GM23338 (cell line): Measurements from ENCODE around the gene RNGTT. TPM values are rescaled to one million over a fixed set of nuclear protein-coding genes. Genes with fewer than 3 reads are reported as not detected.

Source experiments
- ATAC-seq: fragments of 200-7000 bp; cut with Tn5 transposase; 3 replicates; pipeline ENCODE4 v1.9.1; 2020
- DNase-seq: peaks from one replicate; pipeline ENCODE4 v3.0.0-alpha.2; 2015; ENCODE audit warnings: low spot score
- H2AFZ ChIP-seq: fragments of 200-600 bp; sonication (generic); 2 replicates; pipeline ENCODE4 v1.8.0; 2016; ENCODE audit warnings: antibody characterized with exemption, mild to moderate bottlenecking, moderate library complexity
- H3F3A ChIP-seq: fragments of 200-600 bp; sonication (generic); replicated peaks from 2 replicates; pipeline ENCODE4 v1.8.0; 2017; ENCODE audit warnings: antibody characterized with exemption, mixed run types, low read depth
- H3K27ac ChIP-seq: fragments of 200-600 bp; sonication (generic); 2 replicates; pipeline ENCODE4 v1.6.1; 2016; ENCODE audit warnings: low read depth
- H3K27me3 ChIP-seq: fragments of 200-600 bp; sonication (generic); 2 replicates; pipeline ENCODE4 v1.8.0; 2016; ENCODE audit warnings: mild to moderate bottlenecking, mixed run types, moderate library complexity; ENCODE audit not compliant: insufficient read depth
- H3K36me3 ChIP-seq: fragments of 200-600 bp; sonication (generic); 2 replicates; pipeline ENCODE4 v1.8.0; 2016; ENCODE audit warnings: mild to moderate bottlenecking; ENCODE audit not compliant: insufficient read depth
- H3K4me1 ChIP-seq: fragments of 200-600 bp; sonication (generic); 2 replicates; pipeline ENCODE4 v1.8.0; 2016; ENCODE audit warnings: mild to moderate bottlenecking, moderate library complexity; ENCODE audit not compliant: insufficient read depth
- H3K4me2 ChIP-seq: fragments of 200-600 bp; sonication (generic); 2 replicates; pipeline ENCODE4 v1.7.1; 2017; ENCODE audit warnings: mixed run types
- H3K4me3 ChIP-seq: fragments of 200-600 bp; sonication (generic); 2 replicates; pipeline ENCODE4 v1.6.1; 2016; ENCODE audit warnings: mixed run types
- H3K79me2 ChIP-seq: fragments of 200-600 bp; sonication (generic); replicated peaks from 2 replicates; pipeline ENCODE4 v1.8.0; 2017; ENCODE audit warnings: mild to moderate bottlenecking; ENCODE audit not compliant: insufficient read depth
- H3K9me2 ChIP-seq: fragments of 200-600 bp; sonication (generic); 2 replicates; pipeline ENCODE4 v1.8.0; 2017; ENCODE audit not compliant: insufficient read depth
- H4K20me1 ChIP-seq: fragments of 200-600 bp; sonication (generic); replicated peaks from 2 replicates; pipeline ENCODE4 v1.8.0; 2017; ENCODE audit warnings: mild to moderate bottlenecking; ENCODE audit not compliant: insufficient read depth
- H3K27ac Mint-ChIP-seq: 2 replicates; pipeline ENCODE4 v1.8.0; 2020; ENCODE audit warnings: inconsistent platforms, mild to moderate bottlenecking, moderate library complexity, mixed read lengths
- H3K27me3 Mint-ChIP-seq: 3 replicates; pipeline ENCODE4 v1.8.0; 2022; ENCODE audit warnings: low read depth, mild to moderate bottlenecking, moderate library complexity, mixed read lengths, inconsistent platforms; ENCODE audit not compliant: insufficient read depth, poor library complexity
- H3K36me3 Mint-ChIP-seq: 3 replicates; pipeline ENCODE4 v1.8.0; 2021; ENCODE audit warnings: low read depth, mild to moderate bottlenecking, inconsistent platforms, moderate library complexity, mixed read lengths
- H3K4me1 Mint-ChIP-seq: 3 replicates; pipeline ENCODE4 v1.8.0; 2020; ENCODE audit warnings: mild to moderate bottlenecking, inconsistent platforms, mixed read lengths
- H3K4me3 Mint-ChIP-seq: 3 replicates; pipeline ENCODE4 v1.8.0; 2021; ENCODE audit warnings: moderate library complexity, mild to moderate bottlenecking, inconsistent platforms, mixed read lengths
- H3K9me3 Mint-ChIP-seq: 3 replicates; pipeline ENCODE4 v1.8.0; 2020; ENCODE audit warnings: moderate library complexity, mild to moderate bottlenecking, inconsistent platforms, mixed read lengths
- CREB1 ChIP-seq: fragments of 250-450 bp; sonication (Bioruptor Pico); IDR thresholded peaks from 2 replicates; pipeline ENCODE4 v1.5.0; 2020; ENCODE audit warnings: low read depth, mild to moderate bottlenecking, moderate library complexity
- CTCF ChIP-seq, 2 experiments: fragments of 200-600 bp in 1 of 2; sonication (generic) in 1 of 2; conservative IDR thresholded peaks; 2 replicates each; pipeline versions ENCODE4 v1.5.1 to v1.6.1; 2016 to 2017; ENCODE audit warnings: antibody characterized with exemption in 2 of 2, low read depth in 2 of 2, mild to moderate bottlenecking in 2 of 2, moderate library complexity in 1 of 2
- ETS1 ChIP-seq: IDR thresholded peaks from 2 replicates; pipeline ENCODE4 v1.6.1; 2016; ENCODE audit warnings: antibody characterized with exemption
- EZH2 ChIP-seq: fragments of 200-600 bp; sonication (generic); IDR thresholded peaks from one replicate; pipeline ENCODE4 v1.8.0; 2017; ENCODE audit warnings: antibody characterized with exemption, mild to moderate bottlenecking, low read depth; ENCODE audit not compliant: unreplicated experiment
- EZH2phosphoT487 ChIP-seq: fragments of 200-600 bp; sonication (generic); IDR thresholded peaks from one replicate; pipeline ENCODE4 v1.8.1; 2018; ENCODE audit warnings: antibody characterized with exemption; ENCODE audit not compliant: unreplicated experiment
- JUNB ChIP-seq: IDR thresholded peaks from one replicate; pipeline ENCODE4 v1.6.1; 2016; ENCODE audit warnings: antibody characterized with exemption; ENCODE audit not compliant: unreplicated experiment
- NANOG ChIP-seq: IDR thresholded peaks from 2 replicates; pipeline ENCODE4 v1.6.1; 2016; ENCODE audit warnings: antibody characterized with exemption, borderline replicate concordance
- POLR2AphosphoS5 ChIP-seq: IDR thresholded peaks from 2 replicates; pipeline ENCODE4 v1.6.1; 2016; ENCODE audit warnings: antibody characterized with exemption, low read depth
- REST ChIP-seq: IDR thresholded peaks from one replicate; pipeline ENCODE4 v1.6.1; 2018; ENCODE audit warnings: antibody characterized with exemption; ENCODE audit not compliant: unreplicated experiment
- STAT1 ChIP-seq: IDR thresholded peaks from one replicate; pipeline ENCODE4 v1.6.1; 2016; ENCODE audit warnings: antibody characterized with exemption; ENCODE audit not compliant: unreplicated experiment
- ZNF114 ChIP-seq: fragments of 250-450 bp; sonication (Bioruptor Pico); IDR thresholded peaks from 2 replicates; pipeline ENCODE4 v1.5.0; 2020; ENCODE audit warnings: mild to moderate bottlenecking, moderate library complexity
- ZNF331 ChIP-seq: fragments of 250-450 bp; sonication (Bioruptor Pico); IDR thresholded peaks from 2 replicates; pipeline ENCODE4 v1.5.0; 2020; ENCODE audit warnings: low read depth, mild to moderate bottlenecking, moderate library complexity
- ZNF462 ChIP-seq: fragments of 250-450 bp; sonication (Bioruptor Pico); IDR thresholded peaks from 2 replicates; pipeline ENCODE4 v1.5.0; 2020; ENCODE audit warnings: mild to moderate bottlenecking, moderate library complexity
- polyA plus RNA-seq: library from polyadenylated mRNA; unstranded; fragments of >200 nt; fragmentation: Nextera tagmentation; extraction: Ambion mirVana; gene quantifications from 2 replicates; pipeline ENCODE4 v1.2.1, GENCODE V29; 2016
- total RNA-seq: library from RNA; depleted of rRNA; stranded (reverse); fragments of >200 nt; shearing (Covaris generic); gene quantifications from 2 replicates; pipeline ENCODE4 v1.2.3, GENCODE V29; 2014

Gene RNGTT
- total and polyA plus RNA-seq, 2 experiments from 2014 or later: 11.2 to 29.2 TPM

GRCh38 chr6:88840796-88841539 lies 122.5 kb downstream of the RNGTT start:
- Mint-ChIP-seq H3K27me3 (peaks cover 2% of the 10 kb centered on the region), H3K4me3 (no peak overlapping the region), H3K4me1 (peaks cover 3% of the 10 kb centered on the region; the same call in 2 of the 3 replicates), H3K27ac (no peak overlapping the region), H3K9me3 (peaks cover 4% of the 10 kb centered on the region; the same call in 1 of the 3 replicates), H3K36me3 (peaks cover 10% of the 10 kb centered on the region)
- no peak for ATAC-seq
- Histone ChIP-seq H3K27ac (no peak overlapping the region), H3K4me2 (no peak overlapping the region), H2AFZ (no peak overlapping the region), H4K20me1 (no peaks in the 10 kb centered on the region), H3K36me3 (no peaks in the 10 kb centered on the region), H3K27me3 (no peaks in the 10 kb centered on the region), H3F3A (no peaks in the 10 kb centered on the region), H3K9me2 (no peaks in the 10 kb centered on the region), H3K4me3 (no peak overlapping the region), H3K79me2 (no peaks in the 10 kb centered on the region), H3K4me1 (no peaks in the 10 kb centered on the region)
- DNase-seq: no peak
- TF ChIP-seq ZNF114 (CRISPR knock-in tag) (no peak), CTCF (conservative IDR thresholded peaks at IDR 0.05; ENCODE audit: low read depth in 2 of 2) (no peak), EZH2 (no peak), JUNB (no peak), NANOG (no peak), EZH2phosphoT487 (no peak), ZNF331 (no peak), REST (no peak), CREB1 (no peak), STAT1 (no peak), POLR2AphosphoS5 (no peak), ETS1 (no peak), ZNF462 (no peak)
